DOHH2 (cell line): Measurements from ENCODE around the gene GPR61.

Experiments
- EZH2phosphoT487 ChIP-seq: fragments of 200-600 bp; sonication (generic); IDR thresholded peaks from 2 replicates; pipeline ENCODE4 v1.6.1; 2017; ENCODE audit warnings: borderline replicate concordance, mild to moderate bottlenecking, antibody characterized with exemption, low read length, moderate library complexity, mixed read lengths
- TF ChIP-seq, protein P1 (sequence below): fragments of 200-600 bp; sonication (generic); IDR thresholded peaks from one replicate; pipeline ENCODE4 v1.5.1; 2014; ENCODE audit warnings: antibody characterized with exemption, mild to moderate bottlenecking, low read depth, low read length; ENCODE audit not compliant: poor library complexity, severe bottlenecking

DNA sequence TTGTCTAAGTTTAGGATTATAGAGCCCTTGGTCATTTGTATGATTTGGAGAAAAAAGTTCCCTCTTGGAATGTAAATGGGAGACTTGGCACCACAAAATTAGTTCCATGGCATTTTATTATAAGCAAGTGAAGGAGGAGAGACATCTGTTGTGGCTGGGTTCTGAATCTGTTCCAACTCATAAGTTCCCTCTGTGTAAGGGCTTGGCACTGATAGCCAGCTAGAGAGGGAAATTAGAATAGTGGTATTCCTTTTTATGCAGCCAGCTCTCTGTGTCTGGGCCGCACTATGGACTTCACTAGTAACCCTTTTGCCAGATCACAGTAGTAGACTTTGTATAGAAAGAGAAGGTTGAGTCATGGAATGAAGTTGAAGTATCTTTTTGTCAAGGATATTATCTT lies 39.8 kb downstream of the GPR61 start:
- TF ChIP-seq, protein P1, sequence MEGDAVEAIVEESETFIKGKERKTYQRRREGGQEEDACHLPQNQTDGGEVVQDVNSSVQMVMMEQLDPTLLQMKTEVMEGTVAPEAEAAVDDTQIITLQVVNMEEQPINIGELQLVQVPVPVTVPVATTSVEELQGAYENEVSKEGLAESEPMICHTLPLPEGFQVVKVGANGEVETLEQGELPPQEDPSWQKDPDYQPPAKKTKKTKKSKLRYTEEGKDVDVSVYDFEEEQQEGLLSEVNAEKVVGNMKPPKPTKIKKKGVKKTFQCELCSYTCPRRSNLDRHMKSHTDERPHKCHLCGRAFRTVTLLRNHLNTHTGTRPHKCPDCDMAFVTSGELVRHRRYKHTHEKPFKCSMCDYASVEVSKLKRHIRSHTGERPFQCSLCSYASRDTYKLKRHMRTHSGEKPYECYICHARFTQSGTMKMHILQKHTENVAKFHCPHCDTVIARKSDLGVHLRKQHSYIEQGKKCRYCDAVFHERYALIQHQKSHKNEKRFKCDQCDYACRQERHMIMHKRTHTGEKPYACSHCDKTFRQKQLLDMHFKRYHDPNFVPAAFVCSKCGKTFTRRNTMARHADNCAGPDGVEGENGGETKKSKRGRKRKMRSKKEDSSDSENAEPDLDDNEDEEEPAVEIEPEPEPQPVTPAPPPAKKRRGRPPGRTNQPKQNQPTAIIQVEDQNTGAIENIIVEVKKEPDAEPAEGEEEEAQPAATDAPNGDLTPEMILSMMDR, result no peak
- no peak for TF ChIP-seq EZH2phosphoT487
